Skeletal muscle tissue (tissue), 4 donors: ENCODE data around the gene NMT1. TPM values are rescaled to one million over a fixed set of nuclear protein-coding genes. Genes with fewer than 3 reads are reported as not detected.

Source experiments
- H3K27ac ChIP-seq: one replicate; pipeline ENCODE4 v1.7.0; 2013; ENCODE audit warnings: mild to moderate bottlenecking, low read depth, low read length, inconsistent platforms
- H3K27me3 ChIP-seq, 3 donors: one replicate each; pipeline ENCODE4 v1.7.0; 2013; ENCODE audit warnings: low read length in 3 of 3; ENCODE audit not compliant: control insufficient read depth in 3 of 3, insufficient read depth in 3 of 3
- H3K36me3 ChIP-seq, 3 donors: one replicate each; pipeline ENCODE4 v1.7.0; 2013; ENCODE audit warnings: low read length in 3 of 3; ENCODE audit not compliant: control insufficient read depth in 3 of 3, insufficient read depth in 3 of 3
- H3K4me1 ChIP-seq, 3 donors: one replicate each; pipeline ENCODE4 v1.7.0; 2013; ENCODE audit warnings: low read length in 3 of 3, mild to moderate bottlenecking in 3 of 3; ENCODE audit not compliant: control insufficient read depth in 3 of 3, insufficient read depth in 3 of 3
- H3K4me3 ChIP-seq, 3 donors: one replicate each; pipeline ENCODE4 v1.7.0; 2013; ENCODE audit warnings: low read length in 3 of 3
- H3K9ac ChIP-seq, 3 donors: one replicate each; pipeline ENCODE4 v1.7.0; 2013; ENCODE audit warnings: low read length in 3 of 3, mild to moderate bottlenecking in 3 of 3, moderate library complexity in 2 of 3, low read depth in 1 of 3
- H3K9me3 ChIP-seq, 3 donors: one replicate each; pipeline ENCODE4 v1.7.0; 2013; ENCODE audit warnings: low read length in 3 of 3; ENCODE audit not compliant: control insufficient read depth in 3 of 3
- total RNA-seq: library from RNA; depleted of rRNA; stranded (reverse); fragments of >200 nt; gene quantifications from one replicate; pipeline ENCODE4 v1.2.3, GENCODE V29; 2014
- donor health status: Osteomylitis.

The NMT1 gene
- total RNA-seq, 1 donor from 2014 or later = 35.5 TPM

- Histone ChIP-seq H3K27me3 (no peaks in the 10 kb centered on the region), H3K27ac (no peak overlapping the region), H3K36me3 (peaks cover 3 to 6% (median 5%) of the 10 kb centered on the region in 3 donors), H3K9me3 (no peaks in the 10 kb centered on the region), H3K4me1 (peaks cover 12 to 22% (median 22%) of the 10 kb centered on the region in 3 donors), H3K4me3 (no peak overlapping the region), H3K9ac (no peak overlapping the region)
These were observed 76.6 kb downstream of the NMT1 start for GRCh38 chr17:45137561-45138305.

DNA sequence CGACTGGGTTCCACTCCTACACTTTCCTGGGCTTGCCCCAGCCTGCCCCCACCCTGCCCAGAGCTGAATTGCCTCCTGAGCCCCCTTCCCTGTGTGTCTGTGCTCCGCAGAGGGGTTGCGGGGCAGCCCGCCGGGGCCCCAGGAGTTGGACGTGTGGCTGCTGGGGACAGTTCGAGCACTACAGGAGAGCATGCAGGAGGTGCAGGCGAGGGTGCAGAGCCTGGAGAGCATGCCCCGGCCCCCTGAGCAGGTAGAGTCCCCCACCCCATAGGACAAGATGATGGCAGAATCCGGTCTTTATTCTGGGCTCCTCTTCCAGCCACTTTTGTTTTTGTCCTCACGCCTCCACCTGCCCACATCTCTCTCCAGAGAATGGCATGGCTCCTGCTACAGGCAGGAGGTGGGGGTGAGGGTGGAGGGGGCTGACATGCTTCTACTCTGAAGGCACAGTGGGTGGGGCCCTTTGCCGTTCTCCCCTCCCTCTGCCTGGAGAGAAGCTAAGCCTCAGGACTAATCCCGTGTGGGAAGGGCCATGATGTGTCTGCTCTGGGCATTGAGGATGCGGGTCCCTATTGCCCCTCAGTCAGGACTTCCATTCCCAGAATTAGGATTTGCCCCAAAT, 77.9 kb downstream of the NMT1 start:
- Histone ChIP-seq H3K27ac (no peak overlapping the region), H3K36me3 (peaks cover 3 to 6% (median 5%) of the 10 kb centered on the region in 3 donors), H3K9ac (no peak overlapping the region), H3K27me3 (no peaks in the 10 kb centered on the region), H3K4me1 (peaks cover 12 to 26% (median 25%) of the 10 kb centered on the region in 3 donors), H3K4me3 (no peak overlapping the region), H3K9me3 (no peaks in the 10 kb centered on the region)

- peaks cover 3 to 6% (median 5%) of the 10 kb centered on the region in 3 donors for H3K36me3 ChIP-seq
- no peak overlapping the region for H3K9ac ChIP-seq
- H3K27me3 ChIP-seq = no peaks in the 10 kb centered on the region
- H3K27ac ChIP-seq = no peak overlapping the region
- no peaks in the 10 kb centered on the region for H3K9me3 ChIP-seq
- H3K4me1 ChIP-seq = peaks cover 12 to 27% (median 27%) of the 10 kb centered on the region in 3 donors
- no peak overlapping the region for H3K4me3 ChIP-seq
These were observed 78.4 kb downstream of the NMT1 start for GRCh38 chr17:45139533-45139920.

DNA sequence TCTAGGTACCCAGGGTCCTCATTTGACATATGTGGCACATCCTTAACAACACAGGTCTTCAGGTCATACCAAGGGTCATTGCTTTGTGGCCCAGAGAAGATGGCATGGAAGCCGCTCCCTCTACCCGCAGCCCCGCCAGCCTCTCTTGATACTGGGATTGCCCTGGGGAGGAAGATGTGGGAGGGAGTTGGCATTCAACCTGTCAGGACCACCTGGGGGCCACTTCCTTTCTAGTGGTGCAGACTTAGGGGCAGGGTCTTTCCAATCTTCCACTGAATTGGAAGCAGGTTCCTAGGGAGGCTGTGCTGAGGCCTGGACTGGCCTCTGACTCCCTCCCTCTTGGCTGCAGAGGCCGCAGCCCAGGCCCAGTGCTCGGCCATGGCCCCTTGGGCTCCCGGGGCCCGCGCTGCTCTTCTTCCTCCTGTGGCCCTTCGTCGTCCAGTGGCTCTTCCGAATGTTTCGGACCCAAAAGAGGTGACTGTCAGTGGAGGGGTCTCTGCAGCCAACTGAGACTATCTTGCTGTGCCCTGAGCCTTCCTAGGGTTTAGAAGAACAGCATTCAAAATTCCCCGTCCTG, 82.1 kb downstream of the NMT1 start:
- Histone ChIP-seq H3K9me3 (no peaks in the 10 kb centered on the region), H3K27me3 (no peaks in the 10 kb centered on the region), H3K36me3 (peaks cover 0 to under 1% (median 0%) of the 10 kb centered on the region in 3 donors), H3K27ac (peak overlapping the region; percentile 86), H3K9ac (peak overlapping the region in 2 of 3 donors; percentile 80 to 89), H3K4me1 (peaks cover 23 to 32% (median 31%) of the 10 kb centered on the region in 3 donors), H3K4me3 (peak overlapping the region in 2 of 3 donors; percentile 31 to 73)

- Histone ChIP-seq H3K4me1 (peaks cover 23 to 36% (median 31%) of the 10 kb centered on the region in 3 donors), H3K4me3 (peak overlapping the region; percentile 62 to 73 (median 67)), H3K9me3 (no peaks in the 10 kb centered on the region), H3K9ac (peak overlapping the region; percentile 74 to 89 (median 80)), H3K27ac (peak overlapping the region; percentile 86), H3K27me3 (no peaks in the 10 kb centered on the region), H3K36me3 (no peaks in the 10 kb centered on the region)
These were observed 82.7 kb downstream of the NMT1 start for GRCh38 chr17:45143767-45144198.

DNA sequence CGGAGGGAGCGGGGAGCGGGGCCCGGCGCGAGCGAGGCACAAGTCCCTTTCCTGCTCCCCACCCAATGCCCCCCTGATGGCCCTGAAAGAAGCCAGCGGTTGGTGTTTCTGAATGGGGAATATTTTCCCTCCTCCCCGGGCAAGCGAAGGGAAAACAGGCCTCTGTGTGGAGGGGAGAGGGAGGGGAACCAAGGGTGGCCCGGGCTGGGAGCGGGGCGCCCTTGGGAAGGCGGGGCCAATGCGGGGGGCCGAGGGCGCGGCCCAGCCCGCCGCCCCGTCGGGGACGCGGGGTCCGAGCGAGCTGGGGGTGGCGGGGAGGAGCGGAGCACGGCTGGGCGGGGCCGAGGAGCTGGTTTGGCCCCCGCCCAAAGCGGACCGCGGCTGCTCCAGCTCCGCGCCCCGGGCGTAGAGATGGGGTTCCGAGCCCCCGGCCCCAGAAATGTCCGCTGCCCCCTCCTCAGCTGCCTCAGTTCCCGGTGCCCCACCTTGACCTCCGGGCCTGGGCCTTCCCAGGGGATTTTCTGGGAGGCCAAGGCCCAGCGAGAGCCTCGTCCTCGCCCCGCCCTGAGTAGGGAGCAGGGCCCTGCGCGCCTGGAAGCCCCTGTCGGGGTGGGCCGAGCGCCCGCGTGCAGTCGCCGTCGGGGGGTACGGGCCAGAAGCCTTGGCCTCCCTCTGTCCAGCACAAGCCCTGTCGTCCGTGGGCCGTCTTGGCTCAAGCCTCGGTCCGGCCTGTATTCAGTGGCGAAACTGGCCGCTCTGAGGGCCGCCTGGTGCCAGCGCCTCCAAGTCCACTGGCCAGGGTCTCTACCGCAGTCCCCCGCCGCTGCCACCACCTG, 83.3 kb downstream of the NMT1 start:
- Histone ChIP-seq H3K9me3 (no peaks in the 10 kb centered on the region), H3K27ac (peak overlapping the region; percentile 86), H3K36me3 (no peaks in the 10 kb centered on the region), H3K4me1 (peaks cover 23 to 40% (median 31%) of the 10 kb centered on the region in 3 donors), H3K27me3 (no peaks in the 10 kb centered on the region), H3K4me3 (peak overlapping the region; percentile 62 to 73 (median 67)), H3K9ac (peak overlapping the region; percentile 74 to 89 (median 80))

DNA sequence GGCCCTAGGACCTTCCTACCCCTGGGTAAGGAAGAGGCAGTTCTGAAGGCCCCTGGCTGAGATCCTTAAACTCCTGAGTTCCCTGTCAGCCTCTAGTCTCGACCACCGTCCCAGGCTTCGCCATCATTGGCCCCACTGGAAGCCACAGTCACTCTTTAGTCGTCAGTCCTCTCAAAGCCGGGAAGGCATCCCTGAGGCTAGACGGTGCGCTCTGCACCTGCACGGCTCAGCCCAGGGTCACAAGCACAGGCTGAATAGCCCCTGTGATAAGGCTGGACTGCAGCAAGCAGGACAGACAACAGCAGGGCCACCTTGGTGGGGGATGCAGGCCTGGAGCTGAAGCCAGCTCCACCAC, 83.9 kb downstream of the NMT1 start:
- peaks cover 23 to 44% (median 31%) of the 10 kb centered on the region in 3 donors for H3K4me1 ChIP-seq
- H3K9me3 ChIP-seq = no peaks in the 10 kb centered on the region
- H3K9ac ChIP-seq = peak overlapping the region; percentile 74 to 89 (median 80)
- peak overlapping the region; percentile 86 for H3K27ac ChIP-seq
- H3K4me3 ChIP-seq = peak overlapping the region; percentile 38 to 73 (median 67)
- peaks cover 0 to 3% (median 0%) of the 10 kb centered on the region in 3 donors for H3K36me3 ChIP-seq
- H3K27me3 ChIP-seq = no peaks in the 10 kb centered on the region

- Histone ChIP-seq H3K4me3 (peak overlapping the region in 2 of 3 donors; percentile 90), H3K36me3 (peaks cover 0 to 3% (median 0%) of the 10 kb centered on the region in 3 donors), H3K9me3 (no peaks in the 10 kb centered on the region), H3K4me1 (peaks cover 30 to 45% (median 33%) of the 10 kb centered on the region in 3 donors), H3K27ac (peak overlapping the region; percentile 99), H3K27me3 (no peaks in the 10 kb centered on the region), H3K9ac (peak overlapping the region in 2 of 3 donors; percentile 89 to 94)
These were observed 85.0 kb downstream of the NMT1 start for GRCh38 chr17:45146166-45146565.

- peaks cover 34 to 48% (median 37%) of the 10 kb centered on the region in 3 donors for H3K4me1 ChIP-seq
- peaks cover 0 to 3% (median 0%) of the 10 kb centered on the region in 3 donors for H3K36me3 ChIP-seq
- no peaks in the 10 kb centered on the region for H3K27me3 ChIP-seq
- peak overlapping the region; percentile 99 for H3K27ac ChIP-seq
- peak overlapping the region; percentile 83 to 94 (median 89) for H3K9ac ChIP-seq
- H3K4me3 ChIP-seq = peak overlapping the region; percentile 81 to 90 (median 90)
- H3K9me3 ChIP-seq = no peaks in the 10 kb centered on the region
These were observed 85.4 kb downstream of the NMT1 start for GRCh38 chr17:45146592-45146889.
